GM18951 (cell line): ENCODE measurements around the gene PSMB10.

Experiments used
- POLR2A ChIP-seq: IDR thresholded peaks from 4 replicates; pipeline ENCODE4 v1.6.1; 2011; ENCODE audit warnings: mild to moderate bottlenecking; ENCODE audit not compliant: insufficient read length, insufficient read depth; ENCODE audit errors: extremely low read depth
- in situ Hi-C: fragments of 300-500 bp; cut with MboI; formaldehyde crosslinking; loops from one replicate; pipeline ENCODE4 v1.12.0; 2022; ENCODE audit warnings: low sequenced_read_pairs, mixed read lengths, inconsistent platforms; ENCODE audit not compliant: unreplicated experiment

Gene PSMB10

DNA sequence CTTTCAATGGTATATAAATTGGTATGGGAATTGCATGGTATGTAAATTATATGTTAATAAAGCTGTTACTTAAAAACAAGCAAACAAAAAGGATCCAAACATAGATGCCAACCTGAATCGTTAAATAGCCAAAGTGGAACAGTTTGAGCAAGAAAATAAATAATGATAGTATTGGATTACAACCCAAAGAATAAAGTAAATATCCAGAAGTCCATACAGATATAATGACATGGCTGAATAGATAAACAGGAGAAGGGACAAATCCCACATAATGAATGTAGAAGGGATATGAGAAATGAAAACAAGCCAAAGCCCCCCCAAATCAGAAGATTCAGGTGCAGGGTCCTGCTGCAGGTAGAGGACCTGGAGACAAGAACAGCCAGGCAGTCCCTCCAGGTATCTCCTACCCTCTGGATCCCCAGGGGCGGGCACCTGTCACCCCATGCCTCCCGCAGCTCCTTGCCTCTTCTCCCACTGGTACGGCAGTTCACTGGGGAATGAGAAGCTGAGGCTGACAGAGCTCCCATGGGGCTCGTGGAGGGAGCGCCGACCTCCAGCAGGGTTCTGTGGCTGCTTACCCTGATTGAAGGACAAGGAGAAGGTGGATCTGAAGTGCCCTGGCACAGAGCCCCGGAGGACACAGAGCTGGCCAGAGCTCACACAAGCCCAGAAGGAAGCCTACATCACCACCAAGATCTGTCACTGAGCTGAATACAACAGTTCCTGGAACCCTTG is 17.2 kb upstream of the PSMB10 start:
- no peak for TF ChIP-seq POLR2A
- in situ Hi-C loops: no loop called here

DNA sequence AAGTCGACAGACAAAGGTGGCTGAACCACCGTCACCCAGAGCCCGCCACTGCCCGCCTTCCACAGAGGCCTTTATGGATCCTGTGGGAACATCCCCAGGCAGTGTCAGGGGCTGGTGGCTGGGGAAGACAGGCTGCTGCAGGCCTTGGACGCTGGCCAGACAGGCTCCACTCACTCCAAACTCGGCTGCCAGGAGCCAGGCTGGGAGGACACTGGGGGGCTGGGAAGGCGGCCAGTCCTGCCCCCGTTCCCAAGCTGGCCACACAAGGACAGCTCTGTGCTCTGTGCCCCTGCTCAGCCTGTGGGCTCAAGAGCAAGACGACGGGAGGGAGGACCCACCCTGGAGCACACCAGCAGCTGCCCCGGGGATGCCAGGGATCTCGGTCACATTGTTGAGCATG is 14.8 kb upstream of the PSMB10 start:
- no peak for TF ChIP-seq POLR2A

GRCh38 chr16:67950335-67950843 is 13.7 kb upstream of the PSMB10 start:
- no peak for TF ChIP-seq POLR2A
- in situ Hi-C loops: no loop called here

More for the DNA sequence above, 14.8 kb upstream of the PSMB10 start:
- in situ Hi-C loops: no loop called here

GRCh38 chr16:67949645-67950044 is 13.0 kb upstream of the PSMB10 start:
- TF ChIP-seq POLR2A: no peak
- in situ Hi-C loops: no loop called here

DNA sequence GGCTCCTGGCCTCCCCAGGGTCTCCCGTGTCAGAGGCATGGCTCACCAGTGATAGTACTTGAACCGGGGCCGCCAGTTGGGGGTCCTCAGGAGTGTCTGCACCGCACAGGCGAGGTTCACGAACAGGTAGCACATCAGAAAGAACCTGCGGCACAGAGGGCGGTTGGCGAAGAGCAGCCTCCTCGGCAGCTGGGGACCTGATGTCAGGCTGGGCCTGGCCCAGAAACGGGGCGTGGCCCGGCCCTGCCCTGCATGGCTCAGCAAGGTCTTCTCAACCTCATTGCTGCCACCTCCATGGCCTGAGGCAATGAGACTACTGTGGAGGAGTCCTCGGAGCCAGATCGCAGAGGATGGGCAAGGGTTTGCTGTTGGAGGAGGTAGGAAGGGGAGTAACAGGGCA is 11.4 kb upstream of the PSMB10 start:
- in situ Hi-C loops: no loop called here
- no peak for TF ChIP-seq POLR2A

DNA sequence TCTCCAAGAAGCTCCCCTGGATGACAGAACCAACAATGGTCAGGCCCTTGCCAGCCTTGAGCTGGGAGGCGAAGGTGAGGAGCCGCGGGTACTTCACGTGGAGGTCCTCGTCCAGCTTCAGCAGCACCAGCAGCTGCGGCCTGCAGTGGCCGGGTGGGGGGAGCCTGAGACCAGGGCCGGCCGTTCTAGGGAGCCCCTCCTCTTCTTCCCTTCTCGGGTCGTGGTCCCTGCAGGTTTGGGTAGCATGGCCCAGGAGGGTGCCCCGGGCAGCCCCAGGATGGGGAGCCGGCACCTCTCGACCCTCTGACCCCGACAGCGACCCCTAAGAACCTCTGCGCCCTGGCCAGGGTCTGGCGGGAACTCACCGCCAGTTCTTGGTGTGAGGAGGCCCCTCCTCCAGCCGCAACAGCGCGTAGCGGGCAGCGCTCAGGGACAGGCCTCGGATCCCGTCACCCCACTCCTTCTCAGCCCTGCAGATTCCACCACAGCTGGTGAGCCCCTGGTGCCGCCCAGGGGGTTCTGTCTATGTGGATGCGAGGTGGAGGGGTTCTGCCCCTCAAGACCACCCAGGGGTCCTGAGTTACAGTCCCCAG is 10.4 kb upstream of the PSMB10 start:
- TF ChIP-seq POLR2A: peak; percentile 18
- in situ Hi-C loops: no loop called here

GRCh38 chr16:67946128-67946569 is 9.5 kb upstream of the PSMB10 start:
- in situ Hi-C loops: no loop called here
- no peak for TF ChIP-seq POLR2A

GRCh38 chr16:67945392-67945933 is 8.8 kb upstream of the PSMB10 start:
- in situ Hi-C loops: no loop called here
- no peak for TF ChIP-seq POLR2A

DNA sequence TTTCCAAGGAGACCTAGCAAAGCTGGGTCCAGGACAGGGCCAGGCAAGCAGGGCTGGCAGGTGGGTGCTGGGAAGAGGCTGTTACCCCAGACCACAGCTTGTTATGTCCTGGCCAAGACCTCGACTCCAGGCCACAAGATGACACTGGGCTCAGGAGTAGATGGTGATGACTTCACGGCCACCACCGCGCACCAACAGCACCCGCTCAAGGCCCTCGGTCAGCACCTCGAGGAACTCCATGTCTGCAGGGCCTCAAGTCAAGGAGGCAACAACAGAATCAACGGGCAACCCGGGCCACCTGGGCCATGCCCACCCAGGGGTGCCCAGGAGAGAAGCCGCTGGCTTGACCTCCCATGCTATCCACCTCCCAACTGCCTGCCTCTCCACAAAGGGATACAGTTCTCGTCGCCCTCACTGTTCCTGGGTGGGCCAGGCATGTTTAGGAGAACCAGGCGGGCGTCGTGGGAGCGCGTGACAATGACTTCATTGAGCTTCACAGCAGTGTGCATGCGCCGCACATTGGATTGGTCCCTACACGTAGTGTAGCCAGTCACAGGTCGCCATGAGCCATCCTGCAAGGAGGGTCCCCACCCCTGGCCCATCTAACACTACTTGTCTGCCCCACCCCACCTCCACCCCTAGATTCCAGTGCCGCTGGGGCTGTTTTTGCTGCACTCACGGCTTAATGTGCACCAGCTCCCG is 8.2 kb upstream of the PSMB10 start:
- in situ Hi-C loops: no loop called here
- TF ChIP-seq POLR2A: no peak

GRCh38 chr16:67943619-67944504 is 7.2 kb upstream of the PSMB10 start, which contains the start of gene LCAT:
LCAT (minus strand) TSS chr16:67944120; CDS start chr16:67944101, 19 bp downstream.
- TF ChIP-seq POLR2A: no peak
- in situ Hi-C loops: no loop called here

DNA sequence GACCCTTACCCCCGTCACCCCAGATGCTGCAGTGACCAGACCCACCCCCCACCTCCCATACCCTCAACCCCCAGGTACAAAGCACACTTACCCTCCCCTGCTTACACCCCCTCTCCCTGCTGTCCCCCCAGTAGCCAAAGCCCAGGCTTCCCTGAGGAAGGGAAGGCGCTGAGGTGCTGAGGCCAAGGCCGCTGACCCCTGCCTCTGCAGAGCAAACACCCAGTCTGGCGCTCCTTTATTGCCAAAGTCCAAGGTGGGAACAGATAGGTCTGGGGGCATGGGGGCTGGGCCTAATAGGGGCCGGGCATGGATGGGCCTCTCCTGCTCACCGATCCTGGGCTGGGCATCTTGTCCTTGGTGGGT is 6.6 kb upstream of the PSMB10 start:
- TF ChIP-seq POLR2A: no peak
- in situ Hi-C loops: no loop called here

GRCh38 chr16:67942510-67943255 is 6.0 kb upstream of the PSMB10 start:
- no peak for TF ChIP-seq POLR2A

More at GRCh38 chr16:67942510-67943255, 6.0 kb upstream of the PSMB10 start:
- in situ Hi-C loops: no loop called here
